ENCODE data around the gene LRRC49. TPM values are rescaled to one million over a fixed set of nuclear protein-coding genes. Genes with fewer than 3 reads are reported as not detected.

LRRC49 gene
- total and polyA plus RNA-seq, 12 donors, result 9.7 to 149 (median 67.3) TPM

DNA sequence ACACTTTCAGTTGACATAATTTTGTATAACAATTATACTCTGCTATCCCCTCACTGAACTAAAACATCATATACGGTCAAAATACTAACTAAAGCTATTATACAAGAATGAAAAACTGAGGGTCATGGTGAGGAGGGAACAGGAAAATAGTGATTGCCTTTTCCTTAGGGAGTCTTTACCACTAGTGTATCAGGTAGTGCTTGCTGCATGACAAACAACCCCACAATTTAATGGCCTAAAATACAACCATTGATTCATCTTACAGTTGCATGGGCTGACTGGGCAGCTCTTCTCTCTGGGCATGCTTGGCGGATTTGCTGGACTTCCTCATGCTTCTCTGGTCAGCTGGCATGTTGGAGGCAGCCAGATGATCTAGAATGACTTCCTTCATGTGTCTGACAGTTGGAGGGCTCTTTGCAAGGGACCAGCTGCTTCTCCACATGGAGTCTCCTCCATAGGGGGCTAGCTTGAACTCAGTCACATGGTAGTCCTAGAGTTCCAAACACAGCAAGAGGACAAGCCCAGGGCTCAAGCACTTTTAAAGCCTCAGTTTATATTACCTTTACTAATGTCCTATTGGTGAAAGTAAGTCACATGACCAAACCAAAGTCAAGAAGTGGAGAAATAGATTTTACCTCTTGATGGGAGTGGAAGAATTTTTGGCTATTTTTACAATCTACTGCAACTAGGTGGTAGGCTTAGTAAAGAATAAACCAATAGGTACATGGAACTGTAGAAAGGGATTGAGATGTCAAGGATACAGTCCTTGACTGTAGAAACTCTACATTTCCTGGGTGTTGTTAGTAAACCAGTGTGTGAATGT is 19.2 kb upstream of the LRRC49 start:
- WGBS, 2 donors, result 94 to 99% methylated on average over 2 of the region's 2 CpGs
- DNase-seq (no peak), ATAC-seq (no peak)
- Histone ChIP-seq H3K9me3 (no peaks in the 10 kb centered on the region), H3K36me3 (no peaks in the 10 kb centered on the region), H3K27me3 (no peaks in the 10 kb centered on the region), H3K27ac (no peak overlapping the region), H3K4me1 (peaks cover 0 to 29% (median 23%) of the 10 kb centered on the region in 9 donors), H3K4me3 (no peak overlapping the region)
- TF ChIP-seq CTCF (IDR thresholded peaks at IDR 0.05), result no peak
- intact Hi-C loops (cut with DNase I), result loop anchor here in 6 of 10 donors (1.0 to 10.0 kb wide), 6 partner anchors 47 to 199 kb away; no protein-coding TSS in a partner anchor

- intact Hi-C loops (cut with DNase I), result loop anchor here in 9 of 10 donors (1.0 to 10.0 kb wide), 8 partner anchors 48 to 200 kb away; no protein-coding TSS in a partner anchor
- Histone ChIP-seq H3K9me3 (no peaks in the 10 kb centered on the region), H3K36me3 (no peaks in the 10 kb centered on the region), H3K27ac (no peak overlapping the region), H3K4me1 (peaks cover 0 to 11% (median 5%) of the 10 kb centered on the region in 9 donors), H3K4me3 (no peak overlapping the region), H3K27me3 (no peaks in the 10 kb centered on the region)
- TF ChIP-seq CTCF (IDR thresholded peaks at IDR 0.05), result peak in 8 of 9 donors; percentile 45 to 77 (median 63)
- peak in 7 of 8 donors; percentile 34 to 72 (median 56) for ATAC-seq
- peak in 1 of 2 donors; percentile 21 for DNase-seq
- 80 to 81% methylated on average over 7 of the region's 7 CpGs for WGBS, 2 donors
These were observed 17.4 kb upstream of the LRRC49 start for GRCh38 chr15:70875001-70875782.

DNA sequence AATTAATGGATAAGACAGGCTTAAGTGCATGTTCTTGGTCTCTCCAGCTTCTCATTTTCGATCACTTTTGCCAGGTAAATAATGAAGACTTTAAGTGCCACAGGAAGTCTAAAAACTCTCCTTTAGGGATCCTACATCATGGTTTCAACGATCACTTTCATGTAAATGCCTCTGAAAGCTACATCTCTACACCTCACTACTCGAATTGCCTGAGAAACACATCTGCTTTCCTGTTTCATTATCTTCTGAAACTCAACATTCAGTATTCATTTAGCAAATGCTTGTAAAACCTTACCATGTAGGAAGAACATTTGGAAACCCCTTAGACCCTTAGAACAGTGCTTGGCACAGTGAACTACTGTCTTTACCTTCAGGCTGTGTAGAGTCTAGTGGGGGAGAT is 16.6 kb upstream of the LRRC49 start:
- no peak for TF ChIP-seq CTCF (IDR thresholded peaks at IDR 0.05)
- WGBS, 2 donors, result 75 to 79% methylated on average over 3 of the region's 3 CpGs
- no peaks in the 10 kb centered on the region for H3K9me3 ChIP-seq
- H3K27ac ChIP-seq, result no peak overlapping the region
- DNase-seq (no peak), ATAC-seq (no peak)
- no peaks in the 10 kb centered on the region for H3K27me3 ChIP-seq
- intact Hi-C loops (cut with DNase I), result loop anchor here in 8 of 10 donors (5.0 to 10.0 kb wide), 5 partner anchors 49 to 201 kb away; no protein-coding TSS in a partner anchor
- peaks cover 0 to 5% (median 0%) of the 10 kb centered on the region in 9 donors for H3K4me1 ChIP-seq
- H3K4me3 ChIP-seq, result no peak overlapping the region
- no peaks in the 10 kb centered on the region for H3K36me3 ChIP-seq

DNA sequence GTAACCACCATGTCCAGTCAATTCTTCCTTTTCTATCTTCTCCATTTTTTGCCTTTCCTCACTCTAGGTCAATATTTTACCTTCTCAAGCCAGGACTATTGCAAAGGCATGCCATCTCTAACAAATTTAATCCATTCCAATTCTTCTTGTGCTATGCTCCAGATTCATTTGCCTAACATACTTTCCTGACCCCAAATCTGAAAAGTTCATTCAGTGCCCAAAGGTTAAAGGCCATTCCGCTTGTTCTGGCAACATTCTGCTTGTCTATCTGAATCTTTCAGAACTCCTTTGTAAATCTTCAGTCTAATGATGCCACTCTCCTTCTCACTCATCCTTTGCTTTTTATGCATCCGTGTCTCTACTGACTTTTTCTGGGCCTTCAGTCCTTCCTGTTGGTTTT is 15.9 kb upstream of the LRRC49 start:
- no peak for TF ChIP-seq CTCF (IDR thresholded peaks at IDR 0.05)

More for the DNA sequence above, 15.9 kb upstream of the LRRC49 start:
- H3K36me3 ChIP-seq, result peaks cover 0 to 5% (median 0%) of the 10 kb centered on the region in 9 donors
- intact Hi-C loops (cut with DNase I), result loop anchor here in 8 of 10 donors (5.0 to 10.0 kb wide), 5 partner anchors 49 to 202 kb away; no protein-coding TSS in a partner anchor
- peaks cover 0 to 5% (median 0%) of the 10 kb centered on the region in 9 donors for H3K4me1 ChIP-seq
- H3K27me3 ChIP-seq, result no peaks in the 10 kb centered on the region
- no peak for DNase-seq
- no peak for ATAC-seq
- no peaks in the 10 kb centered on the region for H3K9me3 ChIP-seq
- WGBS, 2 donors, result 70 to 86% methylated on average over 2 of the region's 2 CpGs
- H3K27ac ChIP-seq, result no peak overlapping the region
- no peak overlapping the region for H3K4me3 ChIP-seq
